Left lung (tissue), 10 donors: ENCODE results near the gene B3GAT3. TPM values are rescaled to one million over a fixed set of nuclear protein-coding genes. Genes with fewer than 3 reads are reported as not detected.

Experiments
- ATAC-seq: fragments of 200-7000 bp; cut with Tn5 transposase; one replicate; pipeline ENCODE4 v1.9.1; 2020; ENCODE audit warnings: moderate library complexity
- DNase-seq, 4 donors: peaks; one replicate each; pipeline ENCODE4 v3.0.0-alpha.2; 2013 to 2020
- H3K27ac ChIP-seq, 2 donors: fragments of 200-600 bp; sonication (generic) in 1 of 2; one replicate each; pipeline versions ENCODE4 v1.5.0 to v1.8.0; 2020 to 2021
- H3K27me3 ChIP-seq, 2 donors: fragments of 200-600 bp; sonication (generic) in 1 of 2; one replicate each; pipeline versions ENCODE4 v1.5.0 to v1.8.0; 2020 to 2021
- H3K36me3 ChIP-seq, 2 donors: fragments of 200-600 bp; sonication (generic) in 1 of 2; one replicate each; pipeline versions ENCODE4 v1.5.0 to v1.8.0; 2020 to 2021
- H3K4me1 ChIP-seq, 2 donors: fragments of 200-600 bp; one replicate each; pipeline ENCODE4 v1.8.0; 2021
- H3K4me3 ChIP-seq, 2 donors: fragments of 200-600 bp; sonication (generic) in 1 of 2; one replicate each; pipeline versions ENCODE4 v1.5.0 to v1.8.0; 2020 to 2021; ENCODE audit warnings: mild to moderate bottlenecking in 1 of 2
- H3K9me3 ChIP-seq, 2 donors: fragments of 200-600 bp; sonication (generic) in 1 of 2; one replicate each; pipeline versions ENCODE4 v1.5.0 to v1.8.0; 2020 to 2021
- intact Hi-C, 2 donors: fragments of 100-400 bp; cut with DNase I; formaldehyde crosslinking; loops; one replicate each; pipeline versions ENCODE4 v1.11.2 to v1.14.2; 2022
- polyA plus RNA-seq, 6 donors: library from polyadenylated mRNA; unstranded; fragments of 120-200 nt; gene quantifications; one replicate each; pipeline ENCODE4 v1.2.1, GENCODE V29; 2013; ENCODE audit not compliant: insufficient read length in 6 of 6
- total RNA-seq, 2 donors: library from RNA; stranded (reverse); fragmentation: NEBNext Ultra II Directional; extraction: Animal tissue kit (Norgen Biotek cat#: 25700); gene quantifications; one replicate each; pipeline ENCODE4 v1.2.1, GENCODE V29; 2021
- TF ChIP-seq, protein P1 (sequence below), 2 donors: fragments of 200-600 bp; sonication (generic) in 1 of 2; IDR thresholded peaks; one replicate each; pipeline versions ENCODE4 v1.5.0 to v1.8.0; 2021; ENCODE audit warnings: antibody characterized with exemption in 2 of 2
- donor health status: DM: no; HTN: yes; CAD: no.
- donor health status: DM: no; HTN: no; CAD: no.

B3GAT3 gene
- total and polyA plus RNA-seq, 8 donors: 19.0 to 46.2 (median 26.7) TPM

DNA sequence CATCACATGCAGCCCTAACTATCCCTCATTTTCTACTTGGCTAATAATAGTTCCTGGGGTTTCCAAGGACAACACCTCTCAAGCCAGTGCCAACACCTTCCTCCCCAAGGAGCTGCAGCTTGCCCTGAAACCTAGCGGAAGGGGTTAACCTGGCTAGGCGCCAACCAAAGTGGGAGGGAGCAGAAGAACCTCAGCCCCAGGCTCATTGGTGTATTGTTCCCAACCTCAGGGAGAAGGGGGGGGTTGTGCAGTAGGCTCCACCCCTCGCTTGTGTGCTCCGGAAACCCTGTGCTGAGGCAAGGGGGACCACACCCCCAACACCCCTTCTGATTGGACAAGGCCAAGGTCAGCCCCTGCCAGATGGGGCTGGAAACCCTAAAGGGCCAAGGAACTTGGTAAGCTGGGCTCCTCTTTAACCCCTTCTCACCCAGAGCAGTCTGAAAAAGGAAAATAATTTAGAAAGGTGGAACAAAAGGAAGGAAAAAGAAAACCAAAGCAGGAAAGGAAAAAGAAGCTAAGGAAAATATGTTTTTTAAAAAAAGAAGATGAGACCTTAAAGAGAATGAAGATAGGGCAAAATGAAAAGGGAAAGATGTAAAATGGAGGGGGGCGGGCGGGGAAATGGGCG lies 22.6 kb downstream of the B3GAT3 start:
- peak; percentile 53 for ATAC-seq
- TF ChIP-seq, protein P1, sequence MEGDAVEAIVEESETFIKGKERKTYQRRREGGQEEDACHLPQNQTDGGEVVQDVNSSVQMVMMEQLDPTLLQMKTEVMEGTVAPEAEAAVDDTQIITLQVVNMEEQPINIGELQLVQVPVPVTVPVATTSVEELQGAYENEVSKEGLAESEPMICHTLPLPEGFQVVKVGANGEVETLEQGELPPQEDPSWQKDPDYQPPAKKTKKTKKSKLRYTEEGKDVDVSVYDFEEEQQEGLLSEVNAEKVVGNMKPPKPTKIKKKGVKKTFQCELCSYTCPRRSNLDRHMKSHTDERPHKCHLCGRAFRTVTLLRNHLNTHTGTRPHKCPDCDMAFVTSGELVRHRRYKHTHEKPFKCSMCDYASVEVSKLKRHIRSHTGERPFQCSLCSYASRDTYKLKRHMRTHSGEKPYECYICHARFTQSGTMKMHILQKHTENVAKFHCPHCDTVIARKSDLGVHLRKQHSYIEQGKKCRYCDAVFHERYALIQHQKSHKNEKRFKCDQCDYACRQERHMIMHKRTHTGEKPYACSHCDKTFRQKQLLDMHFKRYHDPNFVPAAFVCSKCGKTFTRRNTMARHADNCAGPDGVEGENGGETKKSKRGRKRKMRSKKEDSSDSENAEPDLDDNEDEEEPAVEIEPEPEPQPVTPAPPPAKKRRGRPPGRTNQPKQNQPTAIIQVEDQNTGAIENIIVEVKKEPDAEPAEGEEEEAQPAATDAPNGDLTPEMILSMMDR (IDR thresholded peaks at IDR 0.05): no peak
- H3K4me1 ChIP-seq: peaks cover 25 to 53% of the 10 kb centered on the region in 2 donors
- no peaks in the 10 kb centered on the region for H3K27me3 ChIP-seq
- peak overlapping the region; percentile 62 to 97 for H3K27ac ChIP-seq
- DNase-seq: peak; percentile 78 to 95 (median 90)
- H3K4me3 ChIP-seq: peak overlapping the region in 1 of 2 donors; percentile 98
- H3K9me3 ChIP-seq: no peaks in the 10 kb centered on the region
- intact Hi-C loops: no loop called here
- H3K36me3 ChIP-seq: peaks cover 0 to 58% of the 10 kb centered on the region in 2 donors

DNA sequence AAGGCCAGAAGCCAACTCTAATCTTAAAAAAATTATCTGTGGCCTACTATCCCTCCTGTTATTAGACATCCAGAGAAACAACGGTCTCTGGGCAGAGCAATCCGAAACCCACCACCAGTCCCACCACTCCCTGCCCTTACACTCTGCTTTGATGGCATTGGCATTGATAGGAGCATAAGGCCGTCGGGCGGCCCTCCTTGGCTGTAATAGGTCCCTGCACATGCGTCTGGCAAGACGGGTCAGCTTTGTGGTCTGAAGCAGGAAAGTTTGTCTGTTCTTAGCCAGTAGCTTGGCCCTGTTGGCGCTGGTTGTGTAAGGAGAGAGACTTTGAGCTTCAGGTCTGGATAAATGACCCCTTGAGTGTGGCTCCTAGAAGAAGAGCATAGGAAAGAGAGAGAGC lies 26.7 kb downstream of the B3GAT3 start:
- no peak overlapping the region for H3K27ac ChIP-seq
- no peak for DNase-seq
- peaks cover 26 to 61% of the 10 kb centered on the region in 2 donors for H3K4me1 ChIP-seq
- H3K36me3 ChIP-seq: peaks cover 0 to 58% of the 10 kb centered on the region in 2 donors
- H3K27me3 ChIP-seq: no peaks in the 10 kb centered on the region
- no peak for ATAC-seq
- TF ChIP-seq, protein P1 (IDR thresholded peaks at IDR 0.05): no peak
- H3K4me3 ChIP-seq: no peak overlapping the region
- no peaks in the 10 kb centered on the region for H3K9me3 ChIP-seq
- intact Hi-C loops: no loop called here

DNA sequence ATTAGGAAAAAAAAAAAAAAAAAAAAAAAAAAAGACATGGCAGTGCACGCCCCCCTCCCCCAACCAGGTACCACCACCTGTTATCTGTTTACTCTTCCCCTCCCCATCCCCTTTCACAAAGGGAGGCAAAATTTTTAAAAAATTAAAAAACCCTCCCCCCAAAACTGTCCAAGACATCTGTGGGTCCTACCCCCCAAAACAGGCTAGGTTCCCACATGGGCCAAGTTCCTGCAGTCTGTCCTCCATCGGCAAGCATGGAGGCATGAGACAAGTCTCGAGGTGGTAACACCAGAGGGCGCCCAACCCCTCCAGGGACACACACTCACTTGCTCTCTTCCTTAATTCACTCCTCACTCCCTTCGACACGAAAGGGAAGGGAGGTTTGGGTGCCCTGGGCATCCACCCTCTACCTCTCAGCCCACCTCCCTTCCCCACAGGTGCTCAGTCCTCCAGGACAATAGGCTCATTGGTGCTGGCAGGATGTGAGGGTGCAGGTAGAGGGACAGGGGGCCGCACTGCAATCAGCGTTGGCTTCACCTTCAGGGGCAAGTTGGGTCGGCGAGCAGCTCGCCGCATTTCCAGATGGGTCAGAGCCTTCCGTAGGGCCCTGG lies 28.2 kb downstream of the B3GAT3 start:
- H3K27ac ChIP-seq: no peak overlapping the region
- H3K36me3 ChIP-seq: peaks cover 0 to 53% of the 10 kb centered on the region in 2 donors
- H3K4me1 ChIP-seq: peaks cover 12 to 50% of the 10 kb centered on the region in 2 donors
- no peaks in the 10 kb centered on the region for H3K9me3 ChIP-seq
- TF ChIP-seq, protein P1 (IDR thresholded peaks at IDR 0.05): peak; percentile 41 to 55
- no peak overlapping the region for H3K4me3 ChIP-seq
- DNase-seq (peak; percentile 39 to 89 (median 78)), ATAC-seq (peak; percentile 42)
- intact Hi-C loops: no loop called here
- no peaks in the 10 kb centered on the region for H3K27me3 ChIP-seq

DNA sequence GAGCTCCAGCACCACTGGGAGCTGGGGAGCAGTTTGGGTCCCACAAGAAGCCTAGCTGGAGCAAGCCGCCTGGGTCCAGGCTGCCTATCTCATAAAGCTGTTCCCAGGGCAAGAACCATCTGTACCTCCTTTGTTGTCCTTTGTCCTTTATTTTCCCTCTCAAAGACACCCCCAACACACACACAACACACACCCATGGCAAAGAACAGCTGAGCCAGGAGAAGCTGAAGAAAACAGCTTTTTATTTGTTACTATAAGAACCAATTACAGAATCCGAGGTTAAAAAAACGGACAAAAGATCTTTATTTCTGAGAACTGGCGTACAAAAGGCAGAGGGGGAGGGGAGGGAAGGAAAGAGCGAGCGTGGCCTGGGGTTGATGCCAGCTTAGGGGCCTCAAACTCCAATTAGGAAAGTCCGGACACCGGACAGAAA lies 28.8 kb downstream of the B3GAT3 start:
- peak overlapping the region; percentile 89 to 93 for H3K27ac ChIP-seq
- no peak for ATAC-seq

More for the DNA sequence above, 28.8 kb downstream of the B3GAT3 start:
- no peak for DNase-seq
- no peaks in the 10 kb centered on the region for H3K27me3 ChIP-seq
- H3K4me1 ChIP-seq: peaks cover 12 to 45% of the 10 kb centered on the region in 2 donors
- TF ChIP-seq, protein P1 (IDR thresholded peaks at IDR 0.05): no peak
- H3K9me3 ChIP-seq: no peaks in the 10 kb centered on the region
- H3K36me3 ChIP-seq: peaks cover 0 to 53% of the 10 kb centered on the region in 2 donors
- H3K4me3 ChIP-seq: peak overlapping the region in 1 of 2 donors; percentile 75
- intact Hi-C loops: no loop called here
